Lower leg skin (tissue), 3 donors: ENCODE results near the gene MFNG.

ENCODE experiments used
- CTCF ChIP-seq, 3 donors: fragments of 450-650 bp; IDR thresholded peaks; one replicate each; pipeline ENCODE4 v1.5.1; 2016; ENCODE audit warnings: antibody characterized with exemption in 3 of 3, mild to moderate bottlenecking in 3 of 3, moderate library complexity in 2 of 3
- POLR2A ChIP-seq, 2 donors: fragments of 450-650 bp; IDR thresholded peaks; one replicate each; pipeline ENCODE4 v1.6.1; 2016 to 2017; ENCODE audit warnings: antibody characterized with exemption in 2 of 2, mild to moderate bottlenecking in 1 of 2, moderate library complexity in 1 of 2

- TF ChIP-seq CTCF (IDR thresholded peaks at IDR 0.05) (no peak), POLR2A (IDR thresholded peaks at IDR 0.05) (no peak)
Observed at GRCh38 chr22:37525073-37525745, 39.0 kb upstream of the MFNG start.
